Neuronal stem cell (in vitro differentiated cells): Measurements from ENCODE around the gene TCF20.

Source experiments
- DNase-seq: peaks from one replicate; pipeline ENCODE4 v3.0.0-alpha.2; 2013; ENCODE audit warnings: low spot score
- H2AFZ ChIP-seq: one replicate; pipeline ENCODE4 v1.6.1; 2013; ENCODE audit warnings: mild to moderate bottlenecking, low read length, inconsistent platforms
- H2AK5ac ChIP-seq: 2 replicates; pipeline ENCODE4 v1.6.1; 2013; ENCODE audit warnings: low read depth, mild to moderate bottlenecking, inconsistent platforms, low read length, moderate library complexity, mixed read lengths
- H2BK120ac ChIP-seq: 2 replicates; pipeline ENCODE4 v1.6.1; 2013; ENCODE audit warnings: low read depth, mild to moderate bottlenecking, inconsistent platforms, low read length, moderate library complexity, mixed read lengths
- H2BK12ac ChIP-seq: one replicate; pipeline ENCODE4 v1.6.1; 2013; ENCODE audit warnings: low read length, inconsistent platforms
- H2BK15ac ChIP-seq: 2 replicates; pipeline ENCODE4 v1.6.1; 2013; ENCODE audit warnings: mild to moderate bottlenecking, low read length, inconsistent platforms, mixed read lengths
- H2BK5ac ChIP-seq: one replicate; pipeline ENCODE4 v1.6.1; 2013; ENCODE audit warnings: inconsistent platforms, mild to moderate bottlenecking, low read length, moderate library complexity
- H3K14ac ChIP-seq: one replicate; pipeline ENCODE4 v1.6.1; 2013; ENCODE audit warnings: low read length, inconsistent platforms
- H3K18ac ChIP-seq: 2 replicates; pipeline ENCODE4 v1.6.1; 2013; ENCODE audit warnings: low read length, inconsistent platforms
- H3K23ac ChIP-seq: 2 replicates; pipeline ENCODE4 v1.6.1; 2013; ENCODE audit warnings: low read depth, mild to moderate bottlenecking, mixed read lengths, low read length, inconsistent platforms; ENCODE audit not compliant: poor library complexity
- H3K27ac ChIP-seq: replicated peaks from 3 replicates; pipeline ENCODE4 v1.5.1; 2013; ENCODE audit warnings: low read length, inconsistent platforms
- H3K27me3 ChIP-seq, 3 experiments: 2 replicates each; pipeline ENCODE4 v1.6.1; 2013; ENCODE audit warnings: low read length in 3 of 3, mild to moderate bottlenecking in 2 of 3, inconsistent platforms in 1 of 3, low read depth in 1 of 3, mixed read lengths in 1 of 3, moderate library complexity in 1 of 3; ENCODE audit not compliant: control insufficient read depth in 3 of 3, insufficient read depth in 3 of 3
- H3K36me3 ChIP-seq, 2 donors: replicated peaks in 1 of 2; 2 replicates each; pipeline ENCODE4 v1.6.1; 2013; ENCODE audit warnings: low read length in 2 of 2; ENCODE audit not compliant: control insufficient read depth in 2 of 2, insufficient read depth in 2 of 2
- H3K4ac ChIP-seq: 2 replicates; pipeline ENCODE4 v1.6.1; 2013; ENCODE audit warnings: inconsistent platforms, mild to moderate bottlenecking, low read length, moderate library complexity
- H3K4me1 ChIP-seq, 2 donors: 1 replicate in 1 of 2; 2 replicates in 1 of 2; pipeline ENCODE4 v1.6.1; 2013; ENCODE audit warnings: low read length in 2 of 2, low read depth in 1 of 2; ENCODE audit not compliant: control insufficient read depth in 2 of 2, insufficient read depth in 1 of 2
- H3K4me2 ChIP-seq: one replicate; pipeline ENCODE4 v1.6.1; 2013; ENCODE audit warnings: mild to moderate bottlenecking, low read length, inconsistent platforms; ENCODE audit not compliant: insufficient read depth, poor library complexity, severe bottlenecking
- H3K4me3 ChIP-seq, 2 donors: 2 replicates each; pipeline ENCODE4 v1.5.1; 2013; ENCODE audit warnings: low read length in 2 of 2, mild to moderate bottlenecking in 2 of 2, inconsistent platforms in 1 of 2, moderate library complexity in 1 of 2
- H3K79me1 ChIP-seq: one replicate; pipeline ENCODE4 v1.6.1; 2013; ENCODE audit warnings: low read depth, mild to moderate bottlenecking, inconsistent platforms, low read length, moderate library complexity
- H3K9ac ChIP-seq: one replicate; pipeline ENCODE4 v1.6.1; 2013; ENCODE audit warnings: mild to moderate bottlenecking, low read depth, low read length, inconsistent platforms; ENCODE audit not compliant: poor library complexity
- H3K9me3 ChIP-seq, 2 donors: replicated peaks in 1 of 2; 2 replicates each; pipeline versions ENCODE3 to v1.6.1; 2013; ENCODE audit warnings: low read length in 2 of 2, mild to moderate bottlenecking in 2 of 2, inconsistent platforms in 1 of 2, low read depth in 1 of 2, mixed read lengths in 1 of 2, moderate library complexity in 1 of 2; ENCODE audit not compliant: control insufficient read depth in 2 of 2, insufficient read depth in 1 of 2
- H4K8ac ChIP-seq: one replicate; pipeline ENCODE4 v1.6.1; 2013; ENCODE audit warnings: low read depth, mild to moderate bottlenecking, inconsistent platforms, low read length, moderate library complexity
- H4K91ac ChIP-seq: one replicate; pipeline ENCODE4 v1.6.1; 2013; ENCODE audit warnings: low read length, low read depth, mild to moderate bottlenecking, inconsistent platforms; ENCODE audit not compliant: poor library complexity
- WGBS, 2 donors: extraction: QIAGEN DNeasy Blood & Tissue Kit; methylation state at CpG; one replicate each; pipeline ENCODE4 v1.1.7; 2013; ENCODE audit warnings: missing lambda C conversion rate in 2 of 2, mixed read lengths in 1 of 2; ENCODE audit not compliant: insufficient read length in 2 of 2, insufficient replicate concordance in 1 of 2; ENCODE audit errors: extremely low coverage in 2 of 2; 5-methylcytosine and 5-hydroxymethylcytosine counted together

The TCF20 gene

DNA sequence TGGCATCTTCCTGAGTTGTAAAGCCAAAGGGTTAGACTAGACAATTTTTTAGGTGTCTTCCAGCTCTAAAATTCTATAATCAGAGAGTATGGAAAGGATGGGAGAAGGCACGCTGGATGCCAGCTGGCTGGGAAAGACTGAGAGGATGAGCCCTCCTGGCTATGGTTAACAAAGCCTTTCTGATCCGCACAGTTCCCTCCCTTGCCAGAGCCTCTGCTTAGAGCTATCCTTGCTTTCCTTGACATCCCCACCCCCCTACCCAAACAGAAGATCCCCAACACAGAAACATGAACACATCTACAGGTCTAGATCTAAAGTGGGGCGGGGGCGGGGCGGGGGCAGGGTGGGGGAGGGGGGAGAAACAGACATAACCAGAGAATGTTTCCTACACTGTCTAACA, 6.5 kb downstream of the TCF20 start:
- no peak overlapping the region for H2AK5ac ChIP-seq
- H3K27ac ChIP-seq, result no peak overlapping the region
- H3K23ac ChIP-seq, result no peak overlapping the region
- H3K14ac ChIP-seq, result no peak overlapping the region
- no peak overlapping the region for H2BK5ac ChIP-seq
- no peak overlapping the region for H2BK12ac ChIP-seq
- H3K4me2 ChIP-seq, result no peak overlapping the region
- no peaks in the 10 kb centered on the region for H3K36me3 ChIP-seq
- H2AFZ ChIP-seq, result no peak overlapping the region
- H3K18ac ChIP-seq, result no peak overlapping the region
- no peak for DNase-seq
- no CpG with 5 or more reads among the region's 5 CpGs for WGBS, 2 donors
- H3K27me3 ChIP-seq, result no peaks in the 10 kb centered on the region
- no peak overlapping the region for H4K8ac ChIP-seq
- H3K4me3 ChIP-seq, result no peak overlapping the region
- H3K9ac ChIP-seq, result no peak overlapping the region
- H2BK120ac ChIP-seq, result no peak overlapping the region
- peaks cover 0 to 2% of the 10 kb centered on the region in 2 donors for H3K9me3 ChIP-seq
- H2BK15ac ChIP-seq, result no peak overlapping the region
- H3K4me1 ChIP-seq, result peaks cover 6 to 8% of the 10 kb centered on the region in 2 donors
- no peak overlapping the region for H4K91ac ChIP-seq
- peaks cover 7% of the 10 kb centered on the region for H3K79me1 ChIP-seq
- no peak overlapping the region for H3K4ac ChIP-seq

DNA sequence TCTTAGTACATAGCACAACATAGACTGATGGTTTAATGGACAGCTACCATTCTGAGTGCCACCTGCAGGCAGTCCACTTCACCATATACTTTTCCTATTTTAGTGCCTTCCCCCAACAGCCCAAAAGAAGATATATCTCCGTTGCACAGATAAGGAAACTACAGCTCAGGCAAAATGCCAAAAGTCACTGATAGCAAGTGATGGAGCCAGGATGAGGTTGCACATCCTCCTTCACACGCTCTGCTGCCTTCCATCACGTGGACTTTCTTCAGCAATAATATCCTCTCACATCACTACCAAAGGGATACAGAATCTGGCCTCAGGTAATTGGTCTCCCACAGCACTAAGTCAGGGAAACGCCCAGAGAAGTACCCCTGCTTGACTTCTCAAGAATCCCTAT, 7.5 kb downstream of the TCF20 start:
- no peak for DNase-seq
- no peak overlapping the region for H3K18ac ChIP-seq
- H3K23ac ChIP-seq, result no peak overlapping the region
- H2BK12ac ChIP-seq, result no peak overlapping the region
- no peak overlapping the region for H2BK120ac ChIP-seq
- peaks cover 0 to 11% of the 10 kb centered on the region in 2 donors for H3K4me1 ChIP-seq
- no peak overlapping the region for H3K4ac ChIP-seq
- no peaks in the 10 kb centered on the region for H3K27me3 ChIP-seq
- no peak overlapping the region for H3K4me2 ChIP-seq
- no peak overlapping the region for H4K8ac ChIP-seq
- no peak overlapping the region for H2BK5ac ChIP-seq
- no peak overlapping the region for H4K91ac ChIP-seq
- H3K27ac ChIP-seq, result no peak overlapping the region
- H3K4me3 ChIP-seq, result no peak overlapping the region
- no peaks in the 10 kb centered on the region for H3K36me3 ChIP-seq
- peaks cover 7% of the 10 kb centered on the region for H3K79me1 ChIP-seq
- peaks cover 0 to 2% of the 10 kb centered on the region in 2 donors for H3K9me3 ChIP-seq
- no peak overlapping the region for H2AK5ac ChIP-seq
- WGBS, 2 donors, result no CpG with 5 or more reads among the region's 4 CpGs
- H3K9ac ChIP-seq, result no peak overlapping the region
- no peak overlapping the region for H2BK15ac ChIP-seq
- H3K14ac ChIP-seq, result no peak overlapping the region
- no peak overlapping the region for H2AFZ ChIP-seq

GRCh38 chr22:42261296-42261695, 9.2 kb downstream of the TCF20 start:
- Histone ChIP-seq H4K91ac (no peak overlapping the region), H3K27ac (no peak overlapping the region), H4K8ac (no peak overlapping the region), H3K79me1 (peaks cover 7% of the 10 kb centered on the region), H2AK5ac (no peak overlapping the region), H3K4me2 (no peak overlapping the region), H2BK12ac (no peak overlapping the region), H2BK5ac (no peak overlapping the region), H3K14ac (no peak overlapping the region), H3K18ac (no peak overlapping the region), H2BK120ac (no peak overlapping the region), H3K27me3 (no peaks in the 10 kb centered on the region), H3K36me3 (no peaks in the 10 kb centered on the region), H2AFZ (no peak overlapping the region), H3K4ac (no peak overlapping the region), H3K23ac (no peak overlapping the region), H3K4me3 (no peak overlapping the region), H2BK15ac (no peak overlapping the region), H3K9ac (no peak overlapping the region), H3K9me3 (peaks cover 0 to 2% of the 10 kb centered on the region in 2 donors), H3K4me1 (peaks cover 0 to 11% of the 10 kb centered on the region in 2 donors)
- WGBS, 2 donors, result no CpG with 5 or more reads among the region's 1 CpG
- no peak for DNase-seq

GRCh38 chr22:42258126-42258525, 12.3 kb downstream of the TCF20 start:
- DNase-seq, result no peak
- H3K4me2 ChIP-seq, result no peak overlapping the region
- H3K27ac ChIP-seq, result no peak overlapping the region
- no peaks in the 10 kb centered on the region for H3K27me3 ChIP-seq
- H2BK12ac ChIP-seq, result no peak overlapping the region
- H4K8ac ChIP-seq, result no peak overlapping the region
- peaks cover 11% of the 10 kb centered on the region for H3K79me1 ChIP-seq
- H2BK120ac ChIP-seq, result no peak overlapping the region
- no peak overlapping the region for H3K14ac ChIP-seq
- H3K9me3 ChIP-seq, result peaks cover 0 to 2% of the 10 kb centered on the region in 2 donors
- no peak overlapping the region for H3K9ac ChIP-seq
- H3K4ac ChIP-seq, result no peak overlapping the region
- H2BK5ac ChIP-seq, result no peak overlapping the region
- peaks cover 0 to 5% of the 10 kb centered on the region in 2 donors for H3K36me3 ChIP-seq
- WGBS, 2 donors, result no CpG with 5 or more reads among the region's 5 CpGs
- no peak overlapping the region for H2AFZ ChIP-seq
- H4K91ac ChIP-seq, result no peak overlapping the region
- H3K23ac ChIP-seq, result no peak overlapping the region
- no peak overlapping the region for H3K18ac ChIP-seq
- H2BK15ac ChIP-seq, result no peak overlapping the region
- no peak overlapping the region for H3K4me3 ChIP-seq
- H2AK5ac ChIP-seq, result no peak overlapping the region
- peaks cover 0 to 9% of the 10 kb centered on the region in 2 donors for H3K4me1 ChIP-seq
